B cell (primary cell): ENCODE results near the gene ARHGAP18. TPM values are rescaled to one million over a fixed set of nuclear protein-coding genes. Genes with fewer than 3 reads are reported as not detected.

ENCODE experiments used
- ATAC-seq: fragments of 200-7000 bp; cut with Tn5 transposase; one replicate; pipeline ENCODE4 v1.10.0; 2021; ENCODE audit warnings: low read depth, mild to moderate bottlenecking, moderate number of reproducible peaks, moderate library complexity
- CTCF ChIA-PET: fragments of 350-600 bp; sonication (Branson Sonifier 250); formaldehyde crosslinking; loops from one replicate; lab custom pipeline; 2021; ENCODE audit warnings: antibody characterized with exemption, inconsistent platforms; lab: Charles Lee
- POLR2A ChIA-PET: fragments of 350-600 bp; sonication (Branson Sonifier 250); formaldehyde crosslinking; loops from one replicate; lab custom pipeline; 2021; ENCODE audit warnings: antibody characterized with exemption; lab: Charles Lee
- DNase-seq: peaks from one replicate; pipeline ENCODE4 v3.0.0; 2013
- H2AFZ ChIP-seq: 2 replicates; pipeline ENCODE4 v1.6.1; 2012; ENCODE audit warnings: mild to moderate bottlenecking, low read depth, low read length; ENCODE audit not compliant: insufficient read depth, poor library complexity, severe bottlenecking
- H3K27ac ChIP-seq, 2 donors: 1 replicate in 1 of 2; 2 replicates in 1 of 2; pipeline ENCODE4 v1.5.1; 2012 to 2013; ENCODE audit warnings: low read length in 2 of 2, mild to moderate bottlenecking in 2 of 2, moderate library complexity in 1 of 2
- H3K27me3 ChIP-seq, 4 experiments: fragments of 200-600 bp in 1 of 4; sonication (generic) in 1 of 4; replicated peaks in 1 of 4; 1 replicate in 2 of 4; 2 replicates in 2 of 4; pipeline versions ENCODE4 v1.6.1 to v1.7.0; 2013 to 2016; ENCODE audit warnings: low read length in 3 of 4, mild to moderate bottlenecking in 2 of 4, mixed read lengths in 1 of 4, moderate library complexity in 1 of 4; ENCODE audit not compliant: insufficient read depth in 4 of 4, control insufficient read depth in 3 of 4; ENCODE audit errors: control extremely low read depth in 1 of 4
- H3K36me3 ChIP-seq, 2 experiments: replicated peaks in 1 of 2; 1 replicate in 1 of 2; 2 replicates in 1 of 2; pipeline versions ENCODE4 v1.6.1 to v1.7.1; 2013; ENCODE audit warnings: low read length in 1 of 2; ENCODE audit not compliant: insufficient read depth in 2 of 2, control insufficient read depth in 1 of 2; ENCODE audit errors: control extremely low read depth in 1 of 2, extremely low read depth in 1 of 2
- H3K4me1 ChIP-seq, 2 donors: fragments of 200-600 bp in 1 of 2; sonication (generic) in 1 of 2; 1 replicate in 1 of 2; 2 replicates in 1 of 2; pipeline versions ENCODE4 v1.5.1 to v1.6.1; 2013 to 2017; ENCODE audit warnings: low read length in 2 of 2; ENCODE audit not compliant: control insufficient read depth in 2 of 2, insufficient read depth in 2 of 2
- H3K4me2 ChIP-seq: replicated peaks from 2 replicates; pipeline ENCODE3; 2012; ENCODE audit warnings: mild to moderate bottlenecking, low read depth, low read length; ENCODE audit not compliant: poor library complexity, severe bottlenecking
- H3K4me3 ChIP-seq, 5 experiments: fragments of 200-600 bp in 1 of 5; sonication (generic) in 1 of 5; 1 replicate in 3 of 5; 2 replicates in 2 of 5; pipeline versions ENCODE4 v1.5.1 to v1.7.0; 2011 to 2016; ENCODE audit warnings: low read length in 4 of 5, mild to moderate bottlenecking in 4 of 5, low read depth in 2 of 5, control low read depth in 1 of 5, moderate library complexity in 1 of 5; ENCODE audit not compliant: insufficient read depth in 1 of 5; ENCODE audit errors: control extremely low read depth in 1 of 5, extremely low read depth in 1 of 5
- H3K79me2 ChIP-seq: fragments of 200-600 bp; sonication (generic); one replicate; pipeline ENCODE4 v1.6.0; 2016; ENCODE audit warnings: low read length; ENCODE audit not compliant: control insufficient read depth, insufficient read depth
- H3K9ac ChIP-seq: fragments of 200-600 bp; sonication (generic); 2 replicates; pipeline ENCODE4 v1.6.1; 2017; ENCODE audit warnings: mild to moderate bottlenecking, low read length, moderate library complexity
- H3K9me3 ChIP-seq, 3 donors: one replicate each; pipeline versions ENCODE4 v1.6.1 to v1.7.1; 2013; ENCODE audit warnings: low read length in 2 of 3; ENCODE audit not compliant: control insufficient read depth in 2 of 3, insufficient read depth in 1 of 3; ENCODE audit errors: control extremely low read depth in 1 of 3
- H4K20me1 ChIP-seq: 2 replicates; pipeline ENCODE4 v1.6.0; 2012; ENCODE audit warnings: mild to moderate bottlenecking, low read length; ENCODE audit not compliant: insufficient read depth, control insufficient read depth, poor library complexity, severe bottlenecking
- H3K27ac Mint-ChIP-seq: one replicate; pipeline ENCODE4 v1.8.0; 2021; ENCODE audit warnings: mixed read lengths
- H3K27me3 Mint-ChIP-seq: one replicate; pipeline ENCODE4 v1.8.0; 2021; ENCODE audit warnings: mixed read lengths
- H3K4me1 Mint-ChIP-seq: one replicate; pipeline ENCODE4 v1.8.0; 2021; ENCODE audit warnings: mixed read lengths
- H3K4me3 Mint-ChIP-seq: one replicate; pipeline ENCODE4 v1.8.0; 2021; ENCODE audit warnings: mixed read lengths
- H3K9me3 Mint-ChIP-seq: one replicate; pipeline ENCODE4 v1.8.0; 2022; ENCODE audit warnings: mixed read lengths; ENCODE audit not compliant: insufficient read depth
- CTCF ChIP-seq: fragments of 200-600 bp; IDR thresholded peaks from one replicate; pipeline ENCODE4 v1.8.0; 2022; ENCODE audit warnings: antibody characterized with exemption, mild to moderate bottlenecking
- EZH2 ChIP-seq: IDR thresholded peaks from 2 replicates; pipeline ENCODE4 v1.6.1; 2012; ENCODE audit warnings: borderline replicate concordance, low read depth, mild to moderate bottlenecking, moderate library complexity, low read length; ENCODE audit not compliant: insufficient read depth, poor library complexity, severe bottlenecking
- WGBS: methylation state at CpG from one replicate; pipeline ENCODE4 v1.1.5; 2013; ENCODE audit warnings: missing lambda C conversion rate; ENCODE audit not compliant: insufficient coverage; 5-methylcytosine and 5-hydroxymethylcytosine counted together
- intact Hi-C: fragments of 100-400 bp; cut with micrococcal nuclease; formaldehyde crosslinking; loops from one replicate; pipeline ENCODE4 v1.10.0; 2022
- polyA plus RNA-seq: library from polyadenylated mRNA; depleted of rRNA; stranded (reverse); fragments of >200 nt; gene quantifications from 2 replicates; pipeline ENCODE4 v1.2.3, GENCODE V29; 2012
- total RNA-seq, 2 donors: library from RNA; stranded (reverse); fragments of 120-200 nt in 1 of 2; gene quantifications; 1 replicate in 1 of 2; 2 replicates in 1 of 2; pipeline versions ENCODE4 v1.2.3 to v1.2.4, GENCODE V29; 2013 to 2022

Gene ARHGAP18
- total and polyA plus RNA-seq, 2 donors (not counting 1 experiment from before 2014, with no cell fraction given): 0.95 to 3.9 TPM

- 97% methylated on average over 2 of the region's 2 CpGs for WGBS
- intact Hi-C loops: no loop called here
- Histone ChIP-seq H3K36me3 (no peaks in the 10 kb centered on the region), H4K20me1 (no peaks in the 10 kb centered on the region), H3K27me3 (no peaks in the 10 kb centered on the region), H3K4me1 (no peaks in the 10 kb centered on the region), H2AFZ (no peak overlapping the region), H3K9me3 (no peaks in the 10 kb centered on the region), H3K79me2 (no peaks in the 10 kb centered on the region), H3K27ac (no peak overlapping the region), H3K4me2 (no peak overlapping the region), H3K4me3 (no peak overlapping the region), H3K9ac (no peak overlapping the region)
- no peak for DNase-seq
- no peak for TF ChIP-seq CTCF
- TF ChIP-seq EZH2: no peak
- H3K4me1 Mint-ChIP-seq: peaks cover 2% of the 10 kb centered on the region
- no peak overlapping the region for H3K4me3 Mint-ChIP-seq
- no peaks in the 10 kb centered on the region for H3K9me3 Mint-ChIP-seq
- H3K27ac Mint-ChIP-seq: no peak overlapping the region
- ATAC-seq: no peak
- CTCF ChIA-PET: no interaction called here
- POLR2A ChIA-PET: no interaction called here
- H3K27me3 Mint-ChIP-seq: peaks cover 22% of the 10 kb centered on the region
Observed at GRCh38 chr6:129552413-129552812, 157.6 kb downstream of the ARHGAP18 start.

GRCh38 chr6:129551486-129551885 is 158.5 kb downstream of the ARHGAP18 start:
- Mint-ChIP-seq H3K9me3 (no peaks in the 10 kb centered on the region), H3K4me3 (no peak overlapping the region), H3K27me3 (peaks cover 21% of the 10 kb centered on the region), H3K27ac (no peak overlapping the region), H3K4me1 (peaks cover 4% of the 10 kb centered on the region)
- ATAC-seq (no peak), DNase-seq (no peak)
- TF ChIP-seq CTCF (no peak), EZH2 (no peak)
- H3K9me3 ChIP-seq: no peaks in the 10 kb centered on the region
- WGBS: no CpG with 5 or more reads among the region's 1 CpG
- no peaks in the 10 kb centered on the region for H3K27me3 ChIP-seq
- no peak overlapping the region for H3K4me2 ChIP-seq
- H3K9ac ChIP-seq: no peak overlapping the region
- no peaks in the 10 kb centered on the region for H3K79me2 ChIP-seq
- ChIA-PET CTCF (no interaction called here), POLR2A (no interaction called here)
- H3K36me3 ChIP-seq: no peaks in the 10 kb centered on the region
- no peak overlapping the region for H3K4me3 ChIP-seq
- H2AFZ ChIP-seq: no peak overlapping the region
- H3K4me1 ChIP-seq: no peaks in the 10 kb centered on the region
- intact Hi-C loops: no loop called here
- no peak overlapping the region for H3K27ac ChIP-seq
- H4K20me1 ChIP-seq: no peaks in the 10 kb centered on the region
